Keratinocyte (primary cell): Measurements from ENCODE around the gene MROH7. TPM values are rescaled to one million over a fixed set of nuclear protein-coding genes. Genes with fewer than 3 reads are reported as not detected.

Experiments
- DNase-seq: peaks from one replicate; pipeline ENCODE4 v3.0.0-alpha.2; 2011; ENCODE audit warnings: low read depth, missing footprints, low spot score
- FAIRE-seq: peaks from 2 replicates; lab custom pipeline; 2011; peaks lifted over from hg19 to GRCh38; lab: Jason Lieb, UNC
- H2AFZ ChIP-seq: 2 replicates; pipeline ENCODE4 v1.6.0; 2012; ENCODE audit warnings: low read length, control low read depth, inconsistent platforms; ENCODE audit not compliant: control insufficient read depth
- H3K27ac ChIP-seq: 2 replicates; pipeline ENCODE4 v1.5.1; 2011; ENCODE audit warnings: low read length; ENCODE audit not compliant: control insufficient read depth, insufficient read depth
- H3K27me3 ChIP-seq: 3 replicates; pipeline ENCODE4 v1.6.0; 2011; ENCODE audit warnings: low read length; ENCODE audit not compliant: control insufficient read depth, insufficient read depth; ENCODE audit errors: extremely low read depth
- H3K36me3 ChIP-seq, 2 experiments: 2 replicates in 1 of 2; 3 replicates in 1 of 2; pipeline ENCODE4 v1.5.1; 2011; ENCODE audit warnings: low read length in 2 of 2, mild to moderate bottlenecking in 1 of 2; ENCODE audit not compliant: control insufficient read depth in 2 of 2, insufficient read depth in 2 of 2; ENCODE audit errors: extremely low read depth in 1 of 2
- H3K4me1 ChIP-seq: 3 replicates; pipeline ENCODE4 v1.5.1; 2011; ENCODE audit warnings: low read length; ENCODE audit not compliant: control insufficient read depth, insufficient read depth; ENCODE audit errors: extremely low read depth
- H3K4me2 ChIP-seq: 3 replicates; pipeline ENCODE4 v1.6.0; 2011; ENCODE audit warnings: low read depth, low read length; ENCODE audit not compliant: control insufficient read depth, insufficient read depth; ENCODE audit errors: extremely low read depth
- H3K4me3 ChIP-seq, 3 experiments: fragments of 200-600 bp in 1 of 3; sonication (generic) in 1 of 3; 2 replicates in 2 of 3; 3 replicates in 1 of 3; pipeline ENCODE4 v1.5.1; 2011 to 2016; ENCODE audit warnings: low read length in 3 of 3, mild to moderate bottlenecking in 3 of 3, control low read depth in 2 of 3, inconsistent platforms in 1 of 3, low read depth in 1 of 3, mixed read lengths in 1 of 3, mixed run types in 1 of 3, moderate library complexity in 1 of 3; ENCODE audit not compliant: control insufficient read depth in 2 of 3, insufficient read depth in 2 of 3; ENCODE audit errors: extremely low read depth in 1 of 3
- H3K79me2 ChIP-seq: 2 replicates; pipeline ENCODE4 v1.6.0; 2012; ENCODE audit warnings: low read length; ENCODE audit not compliant: control insufficient read depth, insufficient read depth
- H3K9ac ChIP-seq: 3 replicates; pipeline ENCODE4 v1.6.0; 2011; ENCODE audit warnings: low read length; ENCODE audit not compliant: control insufficient read depth, insufficient read depth; ENCODE audit errors: extremely low read depth
- H3K9me1 ChIP-seq: 3 replicates; pipeline ENCODE4 v1.6.0; 2011; ENCODE audit warnings: low read length; ENCODE audit not compliant: control insufficient read depth, insufficient read depth; ENCODE audit errors: extremely low read depth
- H3K9me3 ChIP-seq: 2 replicates; pipeline ENCODE4 v1.5.1; 2012; ENCODE audit warnings: low read depth, low read length; ENCODE audit not compliant: control insufficient read depth
- H4K20me1 ChIP-seq: 3 replicates; pipeline ENCODE4 v1.6.0; 2011; ENCODE audit warnings: low read length; ENCODE audit not compliant: control insufficient read depth, insufficient read depth; ENCODE audit errors: extremely low read depth
- EZH2 ChIP-seq: IDR thresholded peaks from one replicate; pipeline ENCODE4 v1.6.1; 2012; ENCODE audit warnings: inconsistent platforms, mild to moderate bottlenecking, low read length, moderate library complexity
- dilution Hi-C: fragments of 300-500 bp; cut with MboI; formaldehyde crosslinking; loops from one replicate; pipeline ENCODE4 v1.7.0; 2020; ENCODE audit warnings: low sequenced_read_pairs; ENCODE audit not compliant: extremely low pct_ligation_motif_present
- polyA plus RNA-seq, 5 experiments: library from polyadenylated mRNA; depleted of rRNA in 3 of 5; stranded (reverse) in 3 of 5; stranded (forward) in 1 of 5; unstranded in 1 of 5; fragments of >200 nt; gene quantifications; 1 replicate in 1 of 5; 2 replicates in 3 of 5; 3 replicates in 1 of 5; pipeline versions ENCODE4 v1.2.1 to v1.2.3, GENCODE V29; 2011 to 2012; ENCODE audit warnings: missing spikeins in 2 of 5, low read depth in 1 of 5, low replicate concordance in 1 of 5
- TF ChIP-seq, protein P1 (sequence below), 3 experiments: IDR thresholded peaks in 1 of 3; conservative IDR thresholded peaks in 1 of 3; optimal IDR thresholded peaks in 1 of 3; 2 replicates in 2 of 3; 3 replicates in 1 of 3; pipeline versions ENCODE3 to v1.5.1; 2011; ENCODE audit warnings: low read length in 3 of 3, mild to moderate bottlenecking in 3 of 3, moderate library complexity in 2 of 3, control low read depth in 1 of 3, inconsistent platforms in 1 of 3; ENCODE audit not compliant: insufficient read depth in 2 of 3; ENCODE audit errors: extremely low read depth in 1 of 3

The MROH7 gene
- polyA plus RNA-seq, 1 donor (not counting 4 experiments of a cell fraction or from before 2014, with no cell fraction given): not detected

DNA sequence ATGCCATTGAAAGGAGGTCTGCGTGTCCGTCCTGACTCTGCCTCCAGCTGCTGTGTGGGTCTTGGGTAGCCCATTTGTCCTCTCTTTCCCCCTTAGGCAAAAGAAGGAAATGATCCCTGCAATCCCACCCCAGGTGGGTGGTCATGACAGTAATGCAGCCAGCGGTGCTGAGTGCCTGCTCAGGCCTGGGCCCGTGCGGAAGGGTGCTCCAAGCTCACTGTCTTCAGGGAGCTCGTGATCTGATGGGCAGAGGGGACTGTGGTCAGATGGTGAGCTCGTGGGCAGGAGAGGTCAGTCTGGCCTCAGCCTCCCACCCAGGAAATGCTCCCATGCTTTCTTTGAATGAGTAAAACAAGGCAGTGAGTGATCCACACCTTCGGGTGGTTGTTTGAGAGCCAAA lies 38.8 kb downstream of the MROH7 start:
- Histone ChIP-seq H3K9me3 (no peaks in the 10 kb centered on the region), H4K20me1 (no peaks in the 10 kb centered on the region), H3K4me1 (no peaks in the 10 kb centered on the region), H2AFZ (no peak overlapping the region), H3K9me1 (no peaks in the 10 kb centered on the region), H3K27ac (no peak overlapping the region), H3K36me3 (no peaks in the 10 kb centered on the region), H3K79me2 (no peaks in the 10 kb centered on the region), H3K4me2 (no peak overlapping the region), H3K9ac (no peak overlapping the region), H3K27me3 (peaks cover 3% of the 10 kb centered on the region), H3K4me3 (no peak overlapping the region)
- dilution Hi-C loops: no loop called here
- no peak for FAIRE-seq
- no peak for TF ChIP-seq EZH2
- TF ChIP-seq, protein P1, sequence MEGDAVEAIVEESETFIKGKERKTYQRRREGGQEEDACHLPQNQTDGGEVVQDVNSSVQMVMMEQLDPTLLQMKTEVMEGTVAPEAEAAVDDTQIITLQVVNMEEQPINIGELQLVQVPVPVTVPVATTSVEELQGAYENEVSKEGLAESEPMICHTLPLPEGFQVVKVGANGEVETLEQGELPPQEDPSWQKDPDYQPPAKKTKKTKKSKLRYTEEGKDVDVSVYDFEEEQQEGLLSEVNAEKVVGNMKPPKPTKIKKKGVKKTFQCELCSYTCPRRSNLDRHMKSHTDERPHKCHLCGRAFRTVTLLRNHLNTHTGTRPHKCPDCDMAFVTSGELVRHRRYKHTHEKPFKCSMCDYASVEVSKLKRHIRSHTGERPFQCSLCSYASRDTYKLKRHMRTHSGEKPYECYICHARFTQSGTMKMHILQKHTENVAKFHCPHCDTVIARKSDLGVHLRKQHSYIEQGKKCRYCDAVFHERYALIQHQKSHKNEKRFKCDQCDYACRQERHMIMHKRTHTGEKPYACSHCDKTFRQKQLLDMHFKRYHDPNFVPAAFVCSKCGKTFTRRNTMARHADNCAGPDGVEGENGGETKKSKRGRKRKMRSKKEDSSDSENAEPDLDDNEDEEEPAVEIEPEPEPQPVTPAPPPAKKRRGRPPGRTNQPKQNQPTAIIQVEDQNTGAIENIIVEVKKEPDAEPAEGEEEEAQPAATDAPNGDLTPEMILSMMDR (optimal IDR thresholded peaks at IDR 0.05 in 1 of 3, IDR thresholded peaks at IDR 0.05 in 1 of 3, conservative IDR thresholded peaks at IDR 0.05 in 1 of 3; ENCODE audit: extremely low read depth in 1 of 3, insufficient read depth in 2 of 3, low read length in 3 of 3): no peak
- no peak for DNase-seq

DNA sequence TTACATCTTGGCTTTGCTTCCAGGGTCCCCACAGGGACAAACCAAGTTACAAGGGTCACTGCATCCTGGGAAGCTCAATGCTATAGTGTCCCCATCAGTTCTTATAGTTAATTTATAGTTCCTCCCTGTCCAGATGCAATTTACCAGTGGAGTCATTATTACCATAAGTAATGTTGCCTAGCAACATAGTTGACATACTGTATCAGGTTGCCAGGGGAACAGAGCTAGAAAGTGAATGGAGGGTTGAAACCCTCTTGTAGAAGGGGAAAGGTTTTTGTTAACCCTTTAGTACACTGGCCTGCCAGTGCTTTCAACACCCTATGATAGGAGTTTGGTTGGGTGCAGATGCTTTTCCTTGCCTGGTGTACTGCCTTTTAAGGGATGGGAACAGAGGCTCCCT lies 39.8 kb downstream of the MROH7 start:
- H3K79me2 ChIP-seq: no peaks in the 10 kb centered on the region
- H3K9me1 ChIP-seq: no peaks in the 10 kb centered on the region
- no peak for FAIRE-seq
- no peaks in the 10 kb centered on the region for H3K36me3 ChIP-seq
- dilution Hi-C loops: no loop called here
- H3K27me3 ChIP-seq: peaks cover 4% of the 10 kb centered on the region
- no peak overlapping the region for H3K9ac ChIP-seq
- TF ChIP-seq, protein P1 (optimal IDR thresholded peaks at IDR 0.05 in 1 of 3, IDR thresholded peaks at IDR 0.05 in 1 of 3, conservative IDR thresholded peaks at IDR 0.05 in 1 of 3; ENCODE audit: extremely low read depth in 1 of 3, insufficient read depth in 2 of 3, low read length in 3 of 3): no peak
- TF ChIP-seq EZH2: no peak
- H3K4me3 ChIP-seq: no peak overlapping the region
- no peaks in the 10 kb centered on the region for H3K9me3 ChIP-seq
- no peak overlapping the region for H3K27ac ChIP-seq
- H2AFZ ChIP-seq: no peak overlapping the region
- H3K4me1 ChIP-seq: no peaks in the 10 kb centered on the region
- no peak for DNase-seq
- H4K20me1 ChIP-seq: no peaks in the 10 kb centered on the region
- no peak overlapping the region for H3K4me2 ChIP-seq
